HEK293T (cell line): Measurements from ENCODE around the gene CIPC.

Source experiments
- ARNT ChIP-seq: fragments of 450-650 bp; IDR thresholded peaks from 2 replicates; pipeline ENCODE4 v1.6.1; 2017; ENCODE audit warnings: mild to moderate bottlenecking
- CTBP1 ChIP-seq: fragments of 450-650 bp; IDR thresholded peaks from 2 replicates; pipeline ENCODE4 v1.6.1; 2016; ENCODE audit warnings: borderline replicate concordance
- ELF4 ChIP-seq: fragments of 450-650 bp; IDR thresholded peaks from 2 replicates; pipeline ENCODE4 v1.6.1; 2017; ENCODE audit warnings: antibody characterized with exemption
- FOXA1 ChIP-seq: fragments of 450-650 bp; IDR thresholded peaks from 2 replicates; pipeline ENCODE4 v1.6.1; 2016; ENCODE audit warnings: mild to moderate bottlenecking
- FOXK2 ChIP-seq: fragments of 450-650 bp; IDR thresholded peaks from 2 replicates; pipeline ENCODE4 v1.6.1; 2016; ENCODE audit warnings: mild to moderate bottlenecking
- FOXM1 ChIP-seq: fragments of 450-650 bp; IDR thresholded peaks from 2 replicates; pipeline ENCODE4 v1.6.1; 2017; ENCODE audit warnings: mild to moderate bottlenecking, borderline replicate concordance
- HDGF ChIP-seq: fragments of 450-650 bp; IDR thresholded peaks from 2 replicates; pipeline ENCODE4 v1.6.1; 2017; ENCODE audit warnings: antibody characterized with exemption, borderline replicate concordance
- L3MBTL2 ChIP-seq: fragments of 450-650 bp; conservative IDR thresholded peaks from 2 replicates; pipeline ENCODE4 v1.6.1; 2016; ENCODE audit warnings: mild to moderate bottlenecking
- LEF1 ChIP-seq: fragments of 450-650 bp; IDR thresholded peaks from 2 replicates; pipeline ENCODE4 v1.6.1; 2017; ENCODE audit warnings: mild to moderate bottlenecking, borderline replicate concordance
- NFRKB ChIP-seq: fragments of 450-650 bp; IDR thresholded peaks from 2 replicates; pipeline ENCODE4 v1.6.1; 2016; ENCODE audit warnings: mild to moderate bottlenecking, moderate library complexity
- SP1 ChIP-seq: fragments of 450-650 bp; IDR thresholded peaks from 2 replicates; pipeline ENCODE4 v1.6.1; 2017
- SUZ12 ChIP-seq: fragments of 450-650 bp; IDR thresholded peaks from 2 replicates; pipeline ENCODE4 v1.6.1; 2016; ENCODE audit warnings: mild to moderate bottlenecking
- TARDBP ChIP-seq: fragments of 450-650 bp; IDR thresholded peaks from 2 replicates; pipeline ENCODE4 v1.6.1; 2016
- TF ChIP-seq, protein P1 (sequence below): fragments of 450-650 bp; IDR thresholded peaks from 2 replicates; pipeline ENCODE4 v1.6.1; 2016

DNA sequence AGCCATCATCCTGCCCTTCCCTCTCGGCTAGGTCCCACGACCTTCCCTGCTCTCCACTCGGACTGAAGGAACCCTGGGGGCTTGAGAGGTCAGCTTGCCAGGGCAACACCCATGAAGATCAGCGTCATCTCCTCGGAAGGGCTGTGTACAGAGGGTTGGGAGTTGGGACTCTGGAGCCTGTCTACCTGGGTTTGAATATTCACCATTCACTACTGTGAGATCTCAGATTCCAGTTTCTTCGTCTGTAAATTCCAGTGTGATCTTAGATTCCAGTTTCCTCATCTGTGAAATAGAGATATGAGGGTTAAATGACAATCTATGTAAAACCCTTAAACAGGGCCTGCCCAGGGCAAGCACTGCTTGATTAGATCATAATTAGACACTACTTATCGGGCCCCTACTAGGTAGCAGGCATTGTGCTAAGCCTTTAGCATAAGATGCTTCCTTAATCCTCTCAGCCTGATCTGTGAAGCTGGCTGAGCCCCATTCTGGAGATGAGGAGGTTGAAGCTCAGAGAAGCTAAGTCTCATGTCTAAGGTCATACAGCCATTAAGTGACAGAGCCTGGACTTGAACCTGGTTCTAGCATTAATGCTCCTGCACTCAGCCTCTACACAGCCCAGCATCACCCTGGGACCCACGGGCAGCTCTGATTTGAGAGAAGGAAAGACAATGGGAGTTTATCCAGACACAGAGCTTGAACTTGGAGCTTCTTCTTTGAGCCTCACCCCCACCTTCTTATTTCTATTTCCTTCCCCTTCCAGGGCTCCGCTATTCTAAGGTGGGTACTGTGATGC, 44.1 kb downstream of the CIPC start:
- TF ChIP-seq FOXK2: no peak
- TF ChIP-seq HDGF: no peak
- no peak for TF ChIP-seq FOXM1
- no peak for TF ChIP-seq SP1
- no peak for TF ChIP-seq L3MBTL2
- no peak for TF ChIP-seq TARDBP
- no peak for TF ChIP-seq FOXA1
- TF ChIP-seq, protein P1, sequence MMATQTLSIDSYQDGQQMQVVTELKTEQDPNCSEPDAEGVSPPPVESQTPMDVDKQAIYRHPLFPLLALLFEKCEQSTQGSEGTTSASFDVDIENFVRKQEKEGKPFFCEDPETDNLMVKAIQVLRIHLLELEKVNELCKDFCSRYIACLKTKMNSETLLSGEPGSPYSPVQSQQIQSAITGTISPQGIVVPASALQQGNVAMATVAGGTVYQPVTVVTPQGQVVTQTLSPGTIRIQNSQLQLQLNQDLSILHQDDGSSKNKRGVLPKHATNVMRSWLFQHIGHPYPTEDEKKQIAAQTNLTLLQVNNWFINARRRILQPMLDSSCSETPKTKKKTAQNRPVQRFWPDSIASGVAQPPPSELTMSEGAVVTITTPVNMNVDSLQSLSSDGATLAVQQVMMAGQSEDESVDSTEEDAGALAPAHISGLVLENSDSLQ: no peak
- TF ChIP-seq CTBP1: no peak
- TF ChIP-seq SUZ12: no peak
- no peak for TF ChIP-seq ARNT
- TF ChIP-seq NFRKB: no peak
- no peak for TF ChIP-seq LEF1
- TF ChIP-seq ELF4: no peak
